GM21360 (cell line): Measurements from ENCODE around the gene SGO2.
"Not testable (repeated sequence)": the region's sequence is repeated elsewhere in the genome, so short reads cannot be mapped to it uniquely, and the experiment has no call there.

Experiments used
- ATAC-seq: cut with Tn5 transposase; IDR thresholded peaks from one replicate; pipeline ENCODE4 v1.9.1; 2021; ENCODE audit warnings: mild to moderate bottlenecking, moderate library complexity; ENCODE audit not compliant: unreplicated experiment

Gene SGO2

DNA sequence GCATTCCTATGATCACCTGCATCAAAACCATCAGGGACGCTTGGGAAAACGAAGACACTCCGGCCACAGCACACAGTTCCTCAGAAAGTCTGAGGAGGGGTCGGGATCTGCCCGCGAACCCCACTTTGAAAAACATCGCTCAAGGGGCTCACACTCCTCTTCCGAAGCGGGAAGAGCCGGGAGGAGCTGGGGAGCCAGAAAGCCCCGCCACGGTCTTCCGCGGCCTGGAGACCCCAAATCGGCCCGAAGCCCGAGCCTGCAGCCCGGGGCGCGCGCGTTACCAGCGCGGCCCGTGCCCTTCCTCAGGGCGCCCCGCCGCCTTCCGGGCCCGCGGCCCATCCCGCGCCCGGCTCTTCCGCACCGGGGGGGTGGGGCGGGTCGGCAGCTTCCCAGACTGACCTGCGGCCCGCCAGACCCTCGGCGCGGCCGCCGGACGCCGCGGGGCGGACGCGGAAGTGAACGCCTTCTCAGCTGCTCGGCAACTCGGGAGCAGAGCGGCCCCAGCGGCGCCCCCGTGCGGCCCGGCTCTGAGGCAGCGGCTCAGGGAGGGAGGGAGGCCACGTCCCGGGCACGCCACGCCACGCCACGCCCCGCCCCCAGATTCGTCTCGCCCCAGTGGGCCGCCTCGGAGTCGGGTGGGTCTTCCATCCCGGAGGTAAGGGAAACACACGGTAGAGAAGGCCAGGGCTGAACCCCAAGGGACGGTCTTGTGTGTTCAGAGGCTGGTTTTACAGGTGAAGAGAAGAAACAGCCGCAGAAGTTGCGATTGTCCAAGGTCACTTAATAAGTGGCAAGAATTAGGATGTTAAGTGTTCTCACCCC, 16.2 kb upstream of the SGO2 start, which contains the start of gene KCTD18:
TSS of gene KCTD18 (minus strand) at position 457 of the 822 bp plus-strand sequence. CDS start 3,052 bp downstream, outside the sequence.
- peak; percentile 98 for ATAC-seq

DNA sequence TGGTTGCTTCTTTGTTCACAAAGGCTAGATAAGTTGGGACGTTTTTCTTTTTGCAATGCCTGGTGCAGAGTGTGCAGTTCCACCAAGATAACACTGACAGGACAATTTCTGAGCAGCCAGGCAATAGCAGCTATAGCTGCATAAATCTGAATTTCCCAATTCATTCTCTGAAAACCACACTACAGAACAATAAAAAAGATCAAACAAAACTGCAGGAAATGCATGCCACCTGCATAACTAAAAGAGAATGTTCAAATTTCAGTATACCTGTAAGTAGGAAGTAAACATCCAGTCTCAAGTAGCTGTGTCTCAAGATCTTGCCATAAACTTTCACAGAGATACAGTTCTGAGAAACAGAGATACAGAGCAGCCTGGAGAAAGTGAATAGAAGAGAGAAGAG, 10.9 kb upstream of the SGO2 start:
- no peak for ATAC-seq

DNA sequence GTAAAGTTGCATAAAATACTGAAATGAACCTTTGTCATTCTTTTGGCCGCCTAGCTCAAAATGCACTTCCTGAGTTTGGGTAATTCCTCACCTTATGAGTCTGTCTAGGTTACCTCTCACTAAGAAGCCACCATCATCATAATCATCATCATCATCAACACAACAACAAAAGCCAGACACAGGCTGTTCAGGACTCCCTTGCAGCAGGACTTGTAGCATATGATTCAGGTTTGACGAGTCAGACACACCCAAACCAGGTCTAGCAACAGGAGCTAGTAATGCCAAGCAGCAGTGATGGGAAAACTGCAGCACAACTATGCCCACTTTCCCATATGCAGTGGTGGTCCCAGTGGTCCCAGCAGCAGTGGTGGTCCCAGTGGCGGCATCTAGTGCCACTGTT, 2.8 kb upstream of the SGO2 start:
- ATAC-seq = no peak

DNA sequence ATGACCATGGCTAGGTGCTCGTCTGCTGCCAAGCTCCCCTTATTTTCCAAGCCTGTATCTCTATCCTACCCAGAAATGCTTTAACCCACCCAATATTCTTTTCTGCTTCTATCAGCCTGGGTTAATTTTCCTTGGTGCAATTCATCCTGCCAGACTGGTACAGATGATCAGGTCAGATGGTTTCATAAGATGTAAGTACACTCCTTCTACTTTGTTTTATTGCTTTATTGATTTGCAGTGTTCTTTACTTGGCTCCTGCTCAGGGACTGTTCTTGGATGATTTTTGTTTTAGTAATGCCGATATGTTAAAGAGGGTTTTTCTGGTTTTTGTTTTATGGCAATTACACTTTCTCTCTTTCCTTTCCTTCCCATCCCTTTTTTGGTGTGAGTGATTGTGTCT, 2.4 kb upstream of the SGO2 start:
- ATAC-seq = no peak

DNA sequence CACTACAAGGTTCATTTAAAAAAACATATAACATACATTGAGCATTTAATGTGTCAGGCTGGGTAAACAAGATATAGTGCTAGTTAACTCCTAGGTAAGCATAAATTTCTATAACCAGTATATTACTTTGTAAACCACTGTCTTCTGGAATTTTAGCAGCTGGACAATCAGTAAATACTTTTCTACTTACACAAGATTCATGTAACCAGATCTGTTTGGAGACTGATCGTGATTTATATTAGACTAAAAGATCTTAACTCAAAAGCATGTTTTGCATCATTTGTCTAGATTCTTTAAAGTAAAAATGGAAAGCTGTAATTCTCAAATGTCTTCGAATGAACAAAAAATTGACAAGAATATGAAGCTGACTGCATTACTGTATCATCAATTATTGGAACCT, 941 bp upstream of the SGO2 start:
- ATAC-seq = no peak

DNA sequence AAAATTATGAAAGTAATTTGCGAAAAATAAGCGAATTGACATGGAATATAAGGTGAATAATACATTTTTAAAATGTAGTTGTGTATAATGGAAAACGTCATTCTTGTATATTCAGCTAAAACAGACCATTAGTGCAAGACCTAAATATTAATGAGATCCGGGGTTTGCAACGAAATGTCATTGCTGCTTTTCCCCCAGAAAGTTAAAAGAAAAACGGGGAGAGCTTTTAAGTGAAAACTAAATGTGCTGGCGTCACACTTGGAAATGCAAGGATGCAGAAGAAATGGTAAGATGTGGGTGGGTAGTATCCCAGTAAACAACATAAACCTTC, 491 bp upstream of the SGO2 start:
- no peak for ATAC-seq

DNA sequence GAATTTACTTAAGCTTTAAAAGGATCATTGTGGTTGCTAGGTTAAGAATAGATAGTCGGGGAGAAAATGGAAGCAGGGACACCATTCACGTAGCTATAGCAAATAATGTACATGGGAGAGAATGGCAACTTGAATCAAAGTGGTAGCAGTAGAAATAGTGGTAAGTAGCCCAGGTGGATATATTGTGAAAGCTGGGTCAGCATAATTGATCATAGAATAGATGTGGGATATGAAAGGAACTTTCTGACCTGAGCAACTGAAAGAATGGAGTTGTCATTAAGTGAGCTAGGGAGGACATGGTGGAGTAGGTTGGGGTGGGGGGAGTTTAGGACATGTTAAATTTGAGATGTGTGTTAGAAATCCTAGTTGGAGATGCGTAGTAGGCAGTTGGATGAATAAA, 2.2 kb downstream of the SGO2 start:
- no peak for ATAC-seq

DNA sequence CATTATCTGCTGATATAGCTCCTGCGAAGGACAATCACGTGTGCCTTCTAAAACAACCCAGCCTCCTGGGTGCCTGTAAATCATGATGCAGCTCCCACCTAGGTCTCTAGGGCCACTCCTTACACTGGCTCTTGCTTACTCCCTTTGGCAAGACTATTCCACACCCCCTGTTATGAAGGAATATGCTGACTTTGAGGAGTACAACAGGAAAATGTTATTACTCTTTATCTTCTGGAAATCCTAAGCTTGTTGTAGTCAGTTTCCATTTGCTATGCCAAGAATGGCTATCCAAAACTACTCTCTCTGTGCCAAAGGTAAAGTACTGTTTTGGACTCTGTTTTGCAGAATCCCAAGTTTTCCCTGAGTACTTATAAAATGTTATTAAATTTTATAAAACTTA, 7.7 kb downstream of the SGO2 start:
- no peak for ATAC-seq

DNA sequence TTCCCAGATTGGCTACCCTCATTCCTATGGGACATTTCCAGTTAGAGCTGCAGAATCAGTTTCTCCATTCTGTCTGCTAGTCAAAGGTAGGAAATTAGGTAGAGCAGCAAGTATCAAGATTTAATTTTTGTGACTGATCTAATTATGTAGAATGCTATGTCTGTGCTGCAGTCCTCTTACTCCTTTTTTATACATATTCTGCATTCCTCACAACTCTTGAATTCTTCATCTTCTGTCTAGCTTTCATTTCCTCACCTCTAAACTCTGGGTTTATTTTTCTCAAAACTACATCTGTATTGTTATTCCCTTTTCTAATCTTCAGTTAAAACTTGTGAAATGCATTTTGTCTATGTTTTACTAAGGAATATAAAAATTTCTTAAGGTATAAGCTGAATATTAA, 8.6 kb downstream of the SGO2 start:
- ATAC-seq = no peak

DNA sequence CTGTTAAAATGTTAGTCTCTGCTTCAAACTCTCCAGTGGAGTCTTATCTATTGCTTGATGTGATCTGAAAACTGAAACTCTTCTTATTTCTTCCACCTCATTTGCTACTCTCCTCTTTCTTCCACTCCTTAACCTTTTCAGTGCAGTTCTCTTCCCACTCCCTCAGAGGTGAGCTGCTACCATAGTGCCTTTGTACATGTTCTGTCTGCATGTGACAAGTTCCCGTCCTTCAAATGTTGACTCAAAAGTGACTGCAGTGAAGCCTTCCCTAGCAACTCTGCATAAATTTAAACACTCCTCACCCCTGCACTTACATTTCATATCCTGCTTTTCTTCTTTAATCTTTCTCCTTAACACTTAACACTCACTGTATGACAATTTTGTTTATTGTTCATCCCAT, 12.1 kb downstream of the SGO2 start:
- no peak for ATAC-seq

DNA sequence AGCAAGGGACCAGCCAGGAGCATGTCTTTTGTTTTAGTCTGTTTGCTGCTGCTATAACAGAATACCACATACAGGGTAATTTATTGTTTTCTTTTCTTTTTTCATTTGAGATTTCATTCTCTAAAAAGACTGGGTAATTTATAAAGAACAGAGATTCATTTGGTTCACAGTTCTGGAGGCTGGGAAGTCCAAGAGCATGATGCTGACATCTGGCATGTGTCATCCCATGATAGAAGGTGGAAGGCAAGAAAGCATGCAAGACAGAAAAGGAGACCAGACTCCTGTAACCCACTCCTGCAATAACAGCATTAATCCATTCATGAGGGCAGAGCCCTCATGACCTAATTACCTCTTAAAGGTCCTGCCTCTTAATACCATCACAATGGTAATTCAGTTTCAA, 14.8 kb downstream of the SGO2 start:
- no peak for ATAC-seq

DNA sequence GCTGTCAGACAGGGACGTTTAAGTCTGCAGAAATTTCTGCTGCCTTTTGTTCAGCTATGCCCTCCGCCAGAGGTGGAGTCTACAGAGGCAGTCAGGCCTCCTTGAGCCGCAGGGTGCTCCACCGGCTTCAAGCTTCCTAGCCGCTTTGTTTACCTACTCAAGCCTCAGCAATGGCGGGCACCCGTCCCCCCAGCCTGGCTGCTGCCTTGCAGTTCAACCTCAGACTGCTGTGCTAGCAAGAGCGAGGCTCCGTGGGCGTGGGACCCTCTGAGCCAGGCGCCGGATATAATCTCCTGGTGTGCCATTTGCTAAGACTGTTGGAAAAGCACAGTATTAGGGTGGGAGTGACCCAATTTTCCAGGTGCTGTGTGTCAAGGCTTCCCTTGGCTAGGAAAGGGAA, 40.6 kb downstream of the SGO2 start:
- not testable (repeated sequence) for ATAC-seq

DNA sequence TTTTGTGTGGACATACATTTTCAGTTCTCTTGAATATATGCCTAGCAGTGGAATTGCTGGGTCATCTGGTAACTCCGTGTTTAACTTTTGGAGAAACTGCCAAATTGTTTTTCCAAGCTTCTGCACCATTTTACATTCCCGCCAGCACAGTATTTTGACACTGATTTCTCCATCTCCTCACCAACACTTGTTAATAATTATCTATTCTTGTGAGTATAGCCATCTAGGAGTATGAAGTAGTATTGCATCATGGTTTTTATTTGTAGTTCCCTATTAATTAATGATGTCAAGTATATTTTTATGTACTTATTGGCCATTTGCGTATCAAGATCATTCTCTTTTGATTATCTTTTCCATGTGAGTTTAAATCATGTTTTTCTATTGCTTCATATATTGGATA, 41.9 kb downstream of the SGO2 start:
- ATAC-seq = no peak

DNA sequence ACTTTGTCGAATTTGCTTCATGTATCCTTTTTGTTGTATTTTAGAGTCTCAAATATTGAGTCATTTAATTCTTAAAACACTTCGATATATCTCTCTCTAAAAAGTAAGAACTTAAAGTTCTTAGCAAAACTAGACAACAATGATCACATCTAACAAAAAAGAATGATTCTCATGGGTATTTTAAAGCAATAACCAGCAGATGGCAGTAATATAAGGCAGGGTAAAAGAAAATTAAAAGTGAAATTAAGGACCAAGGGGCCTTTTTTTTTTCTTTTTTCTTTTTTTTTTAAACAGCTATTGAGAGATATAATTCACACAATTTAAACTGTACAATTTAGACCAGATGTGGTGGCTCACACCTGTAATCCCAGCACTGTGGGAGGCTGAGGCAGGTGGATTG, 50.0 kb downstream of the SGO2 start:
- ATAC-seq = no peak

DNA sequence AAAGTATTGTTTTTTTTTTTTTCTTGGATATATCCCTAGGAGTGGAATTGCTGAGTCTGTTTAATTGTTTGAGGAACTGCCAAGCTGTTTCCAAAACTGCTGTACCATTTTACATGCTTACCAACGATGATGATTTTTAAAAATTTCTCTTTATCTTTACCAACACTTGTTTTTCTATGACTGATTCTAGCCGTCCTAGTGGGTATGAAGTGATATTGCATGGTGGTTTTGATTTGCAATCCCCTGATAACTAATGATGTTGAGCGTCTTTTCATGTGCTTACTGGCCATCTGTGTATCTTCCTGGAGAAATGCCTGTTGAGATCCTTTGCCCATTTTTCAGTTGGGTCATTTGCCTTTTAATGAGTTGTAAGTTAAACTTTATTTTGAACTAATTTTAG, 51.0 kb downstream of the SGO2 start:
- ATAC-seq = no peak

DNA sequence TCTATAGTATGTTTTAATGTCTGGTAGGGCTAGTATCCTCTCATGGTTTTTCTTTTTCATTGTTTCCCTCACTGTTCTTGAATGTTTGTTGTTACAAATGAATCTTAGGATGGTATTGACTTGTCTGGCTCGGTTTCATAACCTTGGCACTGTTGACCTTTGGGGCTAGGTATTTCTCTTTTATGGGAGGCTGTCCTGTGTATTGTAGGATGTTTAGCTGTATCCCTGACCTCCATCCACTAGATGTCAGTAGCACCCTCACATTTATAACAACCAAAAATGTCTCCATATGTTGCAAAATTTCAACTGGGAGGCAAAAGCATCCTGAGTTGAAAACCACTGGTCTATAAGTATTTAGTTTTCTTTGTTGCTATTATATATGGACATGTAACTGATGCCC, 52.8 kb downstream of the SGO2 start:
- ATAC-seq = no peak

DNA sequence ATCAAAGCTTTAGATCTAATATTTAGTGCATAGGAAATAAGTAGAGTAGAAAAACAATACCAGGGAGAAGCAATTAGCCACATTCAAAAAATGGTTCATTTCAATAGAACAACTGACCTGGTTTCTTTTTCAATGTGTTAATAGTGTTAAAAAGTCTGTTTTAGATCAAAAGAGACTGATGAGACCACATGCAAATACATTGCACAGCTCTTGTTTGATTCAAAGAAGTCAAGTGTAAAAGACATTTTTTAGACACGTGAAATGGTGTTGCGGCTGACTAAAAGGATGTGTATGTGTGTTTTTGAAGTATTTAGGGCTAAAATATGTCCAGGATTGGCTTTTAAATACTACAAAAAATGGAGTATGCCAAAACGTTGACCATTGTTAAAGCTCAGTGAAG, 58.6 kb downstream of the SGO2 start:
- ATAC-seq = no peak

DNA sequence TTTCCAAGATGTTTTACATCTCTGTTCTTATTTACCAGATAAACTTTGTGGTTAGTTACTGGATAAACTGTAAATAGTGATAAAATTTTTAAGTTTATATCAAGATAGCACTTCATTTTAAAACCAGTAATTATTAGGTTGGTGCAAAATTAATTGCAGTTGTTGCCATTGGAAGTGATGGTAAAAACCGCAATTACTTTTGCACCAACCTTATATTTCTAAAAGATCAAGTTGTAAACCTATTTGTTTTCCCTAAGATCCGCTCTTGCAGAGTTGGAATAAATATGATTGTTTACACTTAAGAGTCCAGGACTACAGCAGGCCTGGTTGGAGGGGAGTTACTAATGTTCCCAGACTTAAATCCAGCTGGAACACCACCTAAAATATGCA, 59.3 kb downstream of the SGO2 start:
- no peak for ATAC-seq

DNA sequence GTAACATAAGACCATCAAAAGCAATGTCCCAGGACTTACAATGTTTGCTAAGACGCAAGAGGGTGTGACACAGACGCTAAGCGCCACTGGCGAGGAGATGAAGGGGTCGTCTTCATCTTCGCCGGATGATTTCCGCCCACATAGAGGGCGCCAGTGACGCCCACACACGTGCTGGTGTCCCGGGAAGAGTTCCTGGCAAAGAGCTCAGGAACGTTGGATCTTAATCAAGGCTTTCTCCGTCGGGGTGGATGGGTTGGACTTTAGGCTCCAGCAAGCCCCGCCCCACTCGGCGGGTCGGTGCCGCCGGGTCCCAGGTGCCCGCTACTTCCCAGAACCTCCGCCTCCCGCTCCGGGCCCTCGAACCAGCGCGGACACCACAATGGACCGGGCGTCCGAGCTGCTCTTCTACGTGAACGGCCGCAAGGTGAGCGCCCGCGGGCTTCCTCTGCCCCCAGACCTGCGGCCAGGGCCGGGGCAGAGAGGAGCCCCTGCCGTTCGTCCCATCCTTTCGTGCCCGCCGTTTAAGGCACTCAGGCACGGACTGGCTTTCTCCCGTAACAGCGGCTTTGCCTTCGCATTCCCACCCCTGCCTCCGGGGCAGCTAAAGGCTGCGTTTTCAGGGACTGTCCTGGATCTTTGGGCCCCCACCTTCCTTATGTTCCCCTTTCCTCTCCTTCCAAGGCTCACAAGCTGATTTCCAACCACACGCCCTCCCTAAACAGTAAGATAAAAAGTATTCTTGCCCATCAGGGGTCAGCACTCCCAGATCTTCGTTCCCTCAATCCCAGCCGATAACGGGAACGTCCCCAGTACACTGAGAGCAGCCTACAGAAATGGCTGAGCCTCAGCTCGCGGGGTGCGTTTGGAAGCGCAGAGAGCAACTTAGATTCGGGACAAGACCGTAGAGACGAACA, 60.0 kb downstream of the SGO2 start, which contains the start of gene AOX1:
TSS of gene AOX1 (plus strand) at position 285 of the 914 bp plus-strand sequence. CDS start at position 380, 95 bp downstream.
- no peak for ATAC-seq

DNA sequence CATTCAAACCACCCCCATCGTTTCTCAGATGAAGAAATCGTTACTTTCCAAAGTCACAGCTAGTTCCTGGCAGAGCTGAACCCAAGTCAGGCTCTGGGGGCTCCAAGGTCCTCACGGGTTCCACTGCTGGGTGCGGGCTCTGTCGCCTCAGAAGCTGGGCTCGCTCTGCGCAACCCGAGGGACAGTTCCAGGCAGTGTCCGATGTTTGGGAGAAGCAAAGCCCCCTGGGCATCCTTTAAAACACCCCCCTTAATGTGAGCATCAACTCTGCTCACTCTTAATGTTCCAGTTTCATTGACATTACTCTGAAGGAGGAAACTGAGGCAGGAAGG, 60.6 kb downstream of the SGO2 start:
- no peak for ATAC-seq

DNA sequence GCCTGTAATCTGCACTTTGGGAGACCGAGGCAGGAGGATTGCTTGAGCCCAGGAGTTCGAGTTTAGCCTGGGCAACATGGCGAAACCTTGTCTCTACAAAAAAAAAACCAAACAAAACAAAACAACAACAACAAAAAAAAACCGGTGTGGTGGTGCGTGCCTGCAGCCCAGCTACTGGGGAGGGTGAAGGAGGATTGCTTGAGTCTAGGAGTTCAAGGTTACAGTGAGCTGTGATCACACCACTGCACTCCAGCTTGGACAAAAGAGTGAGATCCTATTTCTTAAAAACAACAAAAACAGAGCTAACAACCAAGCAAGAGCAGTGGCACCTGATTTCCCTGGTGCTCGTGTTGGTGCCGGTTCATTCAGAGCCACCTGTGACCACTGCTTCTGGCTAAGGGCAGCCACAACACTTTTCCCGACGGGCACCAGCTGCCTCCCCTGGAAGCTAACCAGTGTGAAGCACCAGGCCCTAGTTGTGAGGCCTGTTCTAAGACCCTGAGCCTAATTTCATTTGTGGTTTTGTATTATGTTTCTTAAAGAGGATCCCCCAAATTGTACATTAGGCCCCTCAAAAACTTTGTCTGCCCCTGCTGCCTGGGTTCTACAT, 61.1 kb downstream of the SGO2 start:
- no peak for ATAC-seq
